K562 (cell line): ENCODE data around the gene SPATA20. TPM values are rescaled to one million over a fixed set of nuclear protein-coding genes. Genes with fewer than 3 reads are reported as not detected.

Experiments used
- BMI1 ChIP-seq: fragments of 150-350 bp; IDR thresholded peaks from 2 replicates; pipeline ENCODE4 v1.6.1; 2014; ENCODE audit warnings: low read length
- FOXA3 ChIP-seq, 2 experiments: fragments of 450-650 bp in 1 of 2; sonication (generic) in 1 of 2; formaldehyde crosslinking; IDR thresholded peaks in 1 of 2; conservative IDR thresholded peaks in 1 of 2; 2 replicates each; pipeline versions ENCODE4 v1.4.0 to v1.8.0; 2020 to 2022; ENCODE audit warnings: mild to moderate bottlenecking in 2 of 2, missing genetic modification reagents in 1 of 2
- GMEB1 ChIP-seq: fragments of 250-450 bp; sonication (Bioruptor Pico); IDR thresholded peaks from 2 replicates; pipeline ENCODE4 v1.4.0; 2020; ENCODE audit warnings: mild to moderate bottlenecking
- NR2C2 ChIP-seq, 2 experiments: fragments of 200-800 bp in 1 of 2; sonication (Bioruptor generic) in 1 of 2; sonication (generic) in 1 of 2; formaldehyde crosslinking in 1 of 2; IDR thresholded peaks; 2 replicates each; pipeline versions ENCODE4 v1.6.1 to v1.8.0; 2016 to 2022; ENCODE audit warnings: mild to moderate bottlenecking in 1 of 2, missing compliant biosample characterization in 1 of 2, missing genetic modification characterization in 1 of 2, missing genetic modification reagents in 1 of 2
- PYGO2 ChIP-seq: fragments of 450-650 bp; IDR thresholded peaks from 2 replicates; pipeline ENCODE4 v1.6.1; 2016; ENCODE audit warnings: mild to moderate bottlenecking, missing genetic modification characterization, moderate library complexity, missing compliant biosample characterization
- RNF2 ChIP-seq: sonication (generic); IDR thresholded peaks from 2 replicates; pipeline ENCODE4 v1.6.1; 2016
- SMAD4 ChIP-seq: fragments of 250-450 bp; sonication (Bioruptor Pico); conservative IDR thresholded peaks from 2 replicates; pipeline ENCODE4 v1.8.0; 2021; ENCODE audit warnings: inconsistent platforms, mild to moderate bottlenecking, moderate library complexity
- SNAPC5 ChIP-seq: fragments of 250-450 bp; sonication (Bioruptor Pico); IDR thresholded peaks from 2 replicates; pipeline ENCODE4 v1.8.0; 2021; ENCODE audit warnings: moderate library complexity, mild to moderate bottlenecking, inconsistent platforms
- SRF ChIP-seq, 2 experiments: fragments of 250-450, 450-650 bp in 1 of 2; sonication (Bioruptor Pico) in 1 of 2; sonication (generic) in 1 of 2; formaldehyde crosslinking; IDR thresholded peaks; 2 replicates each; pipeline versions ENCODE4 v1.5.0 to v1.5.1; 2020 to 2022; ENCODE audit warnings: mild to moderate bottlenecking in 1 of 2, missing genetic modification reagents in 1 of 2
- ZKSCAN1 ChIP-seq: fragments of 150-350 bp; IDR thresholded peaks from 2 replicates; pipeline ENCODE4 v1.6.1; 2016; ENCODE audit warnings: low read depth, low read length
- ZKSCAN8 ChIP-seq: fragments of 200-800 bp; sonication (Bioruptor generic); IDR thresholded peaks from 2 replicates; pipeline ENCODE4 v1.6.1; 2016; ENCODE audit warnings: missing genetic modification characterization, missing compliant biosample characterization
- polyA plus RNA-seq, 8 experiments: library from polyadenylated mRNA; depleted of rRNA in 4 of 8; stranded (reverse) in 5 of 8; unstranded in 3 of 8; fragments of >200 nt; fragmentation: Nextera tagmentation in 2 of 8; fragmentation: Illumina TruSeq in 1 of 8; extraction: Ambion mirVana in 2 of 8; extraction: Trizol in 1 of 8; gene quantifications; 2 replicates each; pipeline versions ENCODE4 v1.2.1 to v1.2.3, GENCODE V29; 2011 to 2014; ENCODE audit warnings: inconsistent platforms in 1 of 8, missing spikeins in 1 of 8
- total RNA-seq, 7 experiments: library from RNA; depleted of rRNA in 6 of 7; stranded (reverse); fragments of >200 nt in 6 of 7; fragmentation: Illumina TruSeq in 2 of 7; extraction: Trizol in 2 of 7; gene quantifications; 2 replicates each; pipeline versions ENCODE4 v1.2.1 to v1.2.3, GENCODE V29; 2011 to 2021; ENCODE audit warnings: low replicate concordance in 1 of 7
- TF ChIP-seq, protein P1 (sequence below): fragments of 150-350 bp; conservative IDR thresholded peaks from 2 replicates; pipeline ENCODE4 v1.6.1; 2014; ENCODE audit warnings: low read length
- TF ChIP-seq, protein P2 (sequence below): fragments of 450-650 bp; IDR thresholded peaks from 2 replicates; pipeline ENCODE4 v1.6.1; 2016; ENCODE audit warnings: low read depth

SPATA20 gene
- total and polyA plus RNA-seq, 9 of the 15 experiments (the other 6 are each of a cell fraction or from before 2014, with no cell fraction given) = 0.08 to 4.0 (median 1.5) TPM

GRCh38 chr17:50541716-50542688 lies 5.0 kb upstream of the SPATA20 start (continued):
- TF ChIP-seq, protein P1, sequence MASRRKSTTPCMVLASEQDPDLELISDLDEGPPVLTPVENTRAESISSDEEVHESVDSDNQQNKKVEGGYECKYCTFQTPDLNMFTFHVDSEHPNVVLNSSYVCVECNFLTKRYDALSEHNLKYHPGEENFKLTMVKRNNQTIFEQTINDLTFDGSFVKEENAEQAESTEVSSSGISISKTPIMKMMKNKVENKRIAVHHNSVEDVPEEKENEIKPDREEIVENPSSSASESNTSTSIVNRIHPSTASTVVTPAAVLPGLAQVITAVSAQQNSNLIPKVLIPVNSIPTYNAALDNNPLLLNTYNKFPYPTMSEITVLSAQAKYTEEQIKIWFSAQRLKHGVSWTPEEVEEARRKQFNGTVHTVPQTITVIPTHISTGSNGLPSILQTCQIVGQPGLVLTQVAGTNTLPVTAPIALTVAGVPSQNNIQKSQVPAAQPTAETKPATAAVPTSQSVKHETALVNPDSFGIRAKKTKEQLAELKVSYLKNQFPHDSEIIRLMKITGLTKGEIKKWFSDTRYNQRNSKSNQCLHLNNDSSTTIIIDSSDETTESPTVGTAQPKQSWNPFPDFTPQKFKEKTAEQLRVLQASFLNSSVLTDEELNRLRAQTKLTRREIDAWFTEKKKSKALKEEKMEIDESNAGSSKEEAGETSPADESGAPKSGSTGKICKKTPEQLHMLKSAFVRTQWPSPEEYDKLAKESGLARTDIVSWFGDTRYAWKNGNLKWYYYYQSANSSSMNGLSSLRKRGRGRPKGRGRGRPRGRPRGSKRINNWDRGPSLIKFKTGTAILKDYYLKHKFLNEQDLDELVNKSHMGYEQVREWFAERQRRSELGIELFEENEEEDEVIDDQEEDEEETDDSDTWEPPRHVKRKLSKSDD = no peak
- TF ChIP-seq SRF (CRISPR knock-in tag; IDR thresholded peaks at IDR 0.05) (no peak), PYGO2 (tag) (no peak), RNF2 (0 out of 2 replicates have a peak, but pooled peaks have one; percentile 30), GMEB1 (no peak), ZKSCAN8 (CRISPR knock-in tag) (no peak), BMI1 (no peak), SMAD4 (peak; percentile 61), SNAPC5 (no peak), ZKSCAN1 (no peak), FOXA3 (CRISPR knock-in tag; conservative IDR thresholded peaks at IDR 0.05 in 1 of 2, IDR thresholded peaks at IDR 0.05 in 1 of 2) (peak in 1 of 2 experiments; percentile 33; a peak in 1 of 4 replicates), NR2C2 (CRISPR knock-in tag; IDR thresholded peaks at IDR 0.05) (no peak), NR2C2 (tag; IDR thresholded peaks at IDR 0.05) (no peak; the same call in 1 of the 2 replicates)
- TF ChIP-seq, protein P2, sequence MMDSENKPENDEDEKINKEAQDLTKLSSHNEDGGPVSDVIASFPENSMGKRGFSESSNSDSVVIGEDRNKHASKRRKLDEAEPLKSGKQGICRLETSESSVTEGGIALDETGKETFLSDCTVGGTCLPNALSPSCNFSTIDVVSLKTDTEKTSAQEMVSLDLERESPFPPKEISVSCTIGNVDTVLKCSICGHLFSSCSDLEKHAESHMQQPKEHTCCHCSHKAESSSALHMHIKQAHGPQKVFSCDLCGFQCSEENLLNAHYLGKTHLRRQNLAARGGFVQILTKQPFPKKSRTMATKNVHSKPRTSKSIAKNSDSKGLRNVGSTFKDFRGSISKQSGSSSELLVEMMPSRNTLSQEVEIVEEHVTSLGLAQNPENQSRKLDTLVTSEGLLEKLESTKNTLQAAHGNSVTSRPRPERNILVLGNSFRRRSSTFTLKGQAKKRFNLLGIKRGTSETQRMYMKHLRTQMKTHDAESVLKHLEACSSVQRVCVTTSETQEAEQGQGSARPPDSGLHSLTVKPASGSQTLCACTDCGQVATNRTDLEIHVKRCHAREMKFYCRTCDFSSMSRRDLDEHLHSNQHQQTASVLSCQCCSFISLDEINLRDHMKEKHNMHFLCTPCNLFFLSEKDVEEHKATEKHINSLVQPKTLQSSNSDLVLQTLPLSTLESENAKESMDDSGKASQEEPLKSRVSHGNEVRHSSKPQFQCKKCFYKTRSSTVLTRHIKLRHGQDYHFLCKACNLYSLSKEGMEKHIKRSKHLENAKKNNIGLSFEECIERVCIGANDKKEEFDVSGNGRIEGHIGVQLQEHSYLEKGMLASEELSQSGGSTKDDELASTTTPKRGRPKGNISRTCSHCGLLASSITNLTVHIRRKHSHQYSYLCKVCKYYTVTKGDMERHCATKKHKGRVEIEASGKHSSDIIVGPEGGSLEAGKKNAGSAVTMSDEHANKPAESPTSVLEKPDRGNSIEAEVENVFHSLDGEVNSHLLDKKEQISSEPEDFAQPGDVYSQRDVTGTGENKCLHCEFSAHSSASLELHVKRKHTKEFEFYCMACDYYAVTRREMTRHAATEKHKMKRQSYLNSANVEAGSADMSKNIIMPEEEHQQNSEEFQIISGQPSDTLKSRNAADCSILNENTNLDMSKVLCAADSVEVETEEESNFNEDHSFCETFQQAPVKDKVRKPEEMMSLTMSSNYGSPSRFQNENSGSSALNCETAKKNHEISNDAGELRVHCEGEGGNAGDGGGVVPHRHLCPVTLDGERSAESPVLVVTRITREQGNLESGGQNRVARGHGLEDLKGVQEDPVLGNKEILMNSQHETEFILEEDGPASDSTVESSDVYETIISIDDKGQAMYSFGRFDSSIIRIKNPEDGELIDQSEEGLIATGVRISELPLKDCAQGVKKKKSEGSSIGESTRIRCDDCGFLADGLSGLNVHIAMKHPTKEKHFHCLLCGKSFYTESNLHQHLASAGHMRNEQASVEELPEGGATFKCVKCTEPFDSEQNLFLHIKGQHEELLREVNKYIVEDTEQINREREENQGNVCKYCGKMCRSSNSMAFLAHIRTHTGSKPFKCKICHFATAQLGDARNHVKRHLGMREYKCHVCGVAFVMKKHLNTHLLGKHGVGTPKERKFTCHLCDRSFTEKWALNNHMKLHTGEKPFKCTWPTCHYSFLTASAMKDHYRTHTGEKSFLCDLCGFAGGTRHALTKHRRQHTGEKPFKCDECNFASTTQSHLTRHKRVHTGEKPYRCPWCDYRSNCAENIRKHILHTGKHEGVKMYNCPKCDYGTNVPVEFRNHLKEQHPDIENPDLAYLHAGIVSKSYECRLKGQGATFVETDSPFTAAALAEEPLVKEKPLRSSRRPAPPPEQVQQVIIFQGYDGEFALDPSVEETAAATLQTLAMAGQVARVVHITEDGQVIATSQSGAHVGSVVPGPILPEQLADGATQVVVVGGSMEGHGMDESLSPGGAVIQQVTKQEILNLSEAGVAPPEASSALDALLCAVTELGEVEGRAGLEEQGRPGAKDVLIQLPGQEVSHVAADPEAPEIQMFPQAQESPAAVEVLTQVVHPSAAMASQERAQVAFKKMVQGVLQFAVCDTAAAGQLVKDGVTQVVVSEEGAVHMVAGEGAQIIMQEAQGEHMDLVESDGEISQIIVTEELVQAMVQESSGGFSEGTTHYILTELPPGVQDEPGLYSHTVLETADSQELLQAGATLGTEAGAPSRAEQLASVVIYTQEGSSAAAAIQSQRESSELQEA = no peak
